Stimulated activated naive CD8-positive, alpha-beta T cell treated with anti-CD3 and anti-CD28 coated beads, Interleukin-15, amount 100 ng/mL, for 72 hours (primary cell): ENCODE results near the gene SLF2.
"Not testable (repeated sequence)": the region's sequence is repeated elsewhere in the genome, so short reads cannot be mapped to it uniquely, and the experiment has no call there.

ENCODE experiments used
- ATAC-seq: fragments of 150-1000 bp; cut with Tn5 transposase; 2 replicates; pipeline ENCODE4 v1.10.0; 2021; ENCODE audit warnings: mild to moderate bottlenecking, moderate library complexity
- DNase-seq, 2 donors: peaks; one replicate each; pipeline ENCODE4 v3.0.0; 2021 to 2022
- H3K27ac Mint-ChIP-seq, 2 donors: one replicate each; pipeline ENCODE4 v1.8.0; 2022; ENCODE audit warnings: mild to moderate bottlenecking in 2 of 2, mixed read lengths in 2 of 2, moderate library complexity in 2 of 2
- H3K27me3 Mint-ChIP-seq: one replicate; pipeline ENCODE4 v1.8.0; 2022; ENCODE audit warnings: mixed read lengths
- H3K4me1 Mint-ChIP-seq: one replicate; pipeline ENCODE4 v1.8.0; 2022; ENCODE audit warnings: mild to moderate bottlenecking, mixed read lengths
- H3K4me3 Mint-ChIP-seq, 2 donors: one replicate each; pipeline ENCODE4 v1.8.0; 2022; ENCODE audit warnings: mild to moderate bottlenecking in 2 of 2, mixed read lengths in 2 of 2, moderate library complexity in 1 of 2
- H3K9me3 Mint-ChIP-seq, 2 donors: one replicate each; pipeline ENCODE4 v1.8.0; 2022; ENCODE audit warnings: mixed read lengths in 2 of 2

The SLF2 gene

GRCh38 chr10:100874702-100875483 lies 37.9 kb upstream of the SLF2 start:
- peaks cover 36% of the 10 kb centered on the region for H3K27me3 Mint-ChIP-seq
- peak overlapping the region in 1 of 2 donors; percentile 60 for H3K27ac Mint-ChIP-seq
- DNase-seq (no peak), ATAC-seq (no peak)
- H3K4me3 Mint-ChIP-seq = no peak overlapping the region
- H3K4me1 Mint-ChIP-seq = no peaks in the 10 kb centered on the region
- H3K9me3 Mint-ChIP-seq = no peaks in the 10 kb centered on the region

- Mint-ChIP-seq H3K9me3 (no peaks in the 10 kb centered on the region), H3K4me3 (no peak overlapping the region), H3K4me1 (no peaks in the 10 kb centered on the region), H3K27me3 (peaks cover 36% of the 10 kb centered on the region), H3K27ac (no peak overlapping the region)
- DNase-seq (no peak), ATAC-seq (no peak)
Measured at GRCh38 chr10:100875484-100876166, 37.1 kb upstream of the SLF2 start.

GRCh38 chr10:100876585-100877460 lies 35.9 kb upstream of the SLF2 start:
- H3K9me3 Mint-ChIP-seq = no peaks in the 10 kb centered on the region
- no peak overlapping the region for H3K4me3 Mint-ChIP-seq
- ATAC-seq = no peak

GRCh38 chr10:100877461-100877850 lies 35.3 kb upstream of the SLF2 start:
- H3K27me3 Mint-ChIP-seq = peaks cover 36% of the 10 kb centered on the region
- DNase-seq = no peak
- H3K9me3 Mint-ChIP-seq = no peaks in the 10 kb centered on the region
- no peak overlapping the region for H3K4me3 Mint-ChIP-seq
- ATAC-seq = no peak
- peaks cover 10% of the 10 kb centered on the region for H3K4me1 Mint-ChIP-seq
- H3K27ac Mint-ChIP-seq = no peak overlapping the region

More at GRCh38 chr10:100876585-100877460, 35.9 kb upstream of the SLF2 start:
- DNase-seq = no peak
- Mint-ChIP-seq H3K27me3 (peaks cover 36% of the 10 kb centered on the region), H3K27ac (no peak overlapping the region), H3K4me1 (peaks cover 4% of the 10 kb centered on the region)

- Mint-ChIP-seq H3K9me3 (no peaks in the 10 kb centered on the region), H3K4me1 (peaks cover 10% of the 10 kb centered on the region), H3K27me3 (peaks cover 30% of the 10 kb centered on the region), H3K27ac (peak overlapping the region in 1 of 2 donors; percentile 49), H3K4me3 (no peak overlapping the region)
- DNase-seq (peak; percentile 35 to 46), ATAC-seq (peak; percentile 83)
Measured at GRCh38 chr10:100878291-100878910, 34.4 kb upstream of the SLF2 start.

- no peak for ATAC-seq
- H3K4me3 Mint-ChIP-seq = no peak overlapping the region
- peaks cover 10% of the 10 kb centered on the region for H3K4me1 Mint-ChIP-seq
- no peak for DNase-seq
- H3K9me3 Mint-ChIP-seq = no peaks in the 10 kb centered on the region
- no peak overlapping the region for H3K27ac Mint-ChIP-seq
- peaks cover 26% of the 10 kb centered on the region for H3K27me3 Mint-ChIP-seq
Measured at GRCh38 chr10:100879741-100880360, 32.9 kb upstream of the SLF2 start.

GRCh38 chr10:100881556-100882213 lies 31.1 kb upstream of the SLF2 start:
- Mint-ChIP-seq H3K4me3 (no peak overlapping the region), H3K27ac (peak overlapping the region in 1 of 2 donors; percentile 18), H3K27me3 (peaks cover 15% of the 10 kb centered on the region), H3K9me3 (no peaks in the 10 kb centered on the region), H3K4me1 (peaks cover 10% of the 10 kb centered on the region)
- ATAC-seq = no peak
- DNase-seq = no peak

GRCh38 chr10:100882252-100882651 lies 30.5 kb upstream of the SLF2 start:
- ATAC-seq (no peak), DNase-seq (no peak)
- no peak overlapping the region for H3K4me3 Mint-ChIP-seq
- peaks cover 21% of the 10 kb centered on the region for H3K27me3 Mint-ChIP-seq
- H3K4me1 Mint-ChIP-seq = peaks cover 10% of the 10 kb centered on the region
- peak overlapping the region in 1 of 2 donors; percentile 71 for H3K27ac Mint-ChIP-seq
- no peaks in the 10 kb centered on the region for H3K9me3 Mint-ChIP-seq

GRCh38 chr10:100882671-100883311 lies 30.0 kb upstream of the SLF2 start:
- Mint-ChIP-seq H3K27ac (no peak overlapping the region), H3K4me1 (peaks cover 10% of the 10 kb centered on the region), H3K27me3 (peaks cover 24% of the 10 kb centered on the region), H3K4me3 (no peak overlapping the region), H3K9me3 (no peaks in the 10 kb centered on the region)
- DNase-seq = no peak
- no peak for ATAC-seq

GRCh38 chr10:100883312-100883821 lies 29.4 kb upstream of the SLF2 start:
- peaks cover 24% of the 10 kb centered on the region for H3K27me3 Mint-ChIP-seq
- H3K4me3 Mint-ChIP-seq = no peak overlapping the region
- no peak for DNase-seq
- H3K27ac Mint-ChIP-seq = no peak overlapping the region
- H3K4me1 Mint-ChIP-seq = peaks cover 10% of the 10 kb centered on the region
- no peak for ATAC-seq
- no peaks in the 10 kb centered on the region for H3K9me3 Mint-ChIP-seq

- ATAC-seq, H3K27ac Mint-ChIP-seq, DNase-seq, H3K4me3 Mint-ChIP-seq, H3K9me3 Mint-ChIP-seq: not testable (repeated sequence)
- Mint-ChIP-seq H3K27me3 (peaks cover 38% of the 10 kb centered on the region), H3K4me1 (peaks cover 10% of the 10 kb centered on the region)
Measured at GRCh38 chr10:100885611-100886010, 27.2 kb upstream of the SLF2 start.

GRCh38 chr10:100886091-100886490 lies 26.7 kb upstream of the SLF2 start:
- DNase-seq = no peak
- H3K27ac Mint-ChIP-seq = no peak overlapping the region
- ATAC-seq = no peak
- H3K27me3 Mint-ChIP-seq = peaks cover 43% of the 10 kb centered on the region
- peaks cover 10% of the 10 kb centered on the region for H3K4me1 Mint-ChIP-seq
- no peaks in the 10 kb centered on the region for H3K9me3 Mint-ChIP-seq
- H3K4me3 Mint-ChIP-seq = no peak overlapping the region

- DNase-seq (no peak), ATAC-seq (no peak)
- Mint-ChIP-seq H3K27me3 (peaks cover 47% of the 10 kb centered on the region), H3K27ac (no peak overlapping the region), H3K9me3 (no peaks in the 10 kb centered on the region), H3K4me1 (peaks cover 9% of the 10 kb centered on the region), H3K4me3 (no peak overlapping the region)
Measured at GRCh38 chr10:100886521-100886920, 26.2 kb upstream of the SLF2 start.

- no peaks in the 10 kb centered on the region for H3K9me3 Mint-ChIP-seq
- no peak overlapping the region for H3K27ac Mint-ChIP-seq
- H3K4me3 Mint-ChIP-seq = no peak overlapping the region
- ATAC-seq = no peak
- peaks cover 52% of the 10 kb centered on the region for H3K27me3 Mint-ChIP-seq
- peaks cover 5% of the 10 kb centered on the region for H3K4me1 Mint-ChIP-seq
- DNase-seq = no peak
Measured at GRCh38 chr10:100886963-100887362, 25.8 kb upstream of the SLF2 start.
